SH-SY5Y (cell line): ENCODE data around the gene BLOC1S1.

Experiments used
- GATA2 ChIP-seq: IDR thresholded peaks from 2 replicates; pipeline ENCODE4 v1.6.1; 2011; ENCODE audit warnings: mild to moderate bottlenecking, low read depth, low read length
- GATA3 ChIP-seq: IDR thresholded peaks from 2 replicates; pipeline ENCODE4 v1.6.1; 2011; ENCODE audit warnings: low read depth, mild to moderate bottlenecking, low read length, moderate library complexity

GRCh38 chr12:55755246-55755645 is 39.4 kb downstream of the BLOC1S1 start:
- TF ChIP-seq GATA3: no peak
- TF ChIP-seq GATA2: no peak
